COLO668 (cell line): Measurements from ENCODE around the gene RAD51.
"Not testable (repeated sequence)": the region's sequence is repeated elsewhere in the genome, so short reads cannot be mapped to it uniquely, and the experiment has no call there.

Experiments used
- DNase-seq: peaks from one replicate; lab custom pipeline; 2025; ENCODE audit not compliant: unreplicated experiment; lab: John Stamatoyannopoulos, UW

Gene RAD51

GRCh38 chr15:40694688-40695468 is at the start of gene RAD51:
RAD51 (plus strand) TSS chr15:40695174; CDS start chr15:40698759, 3,585 bp downstream.
- peak; percentile 93 for DNase-seq

- DNase-seq, result no peak
Measured at GRCh38 chr15:40647523-40647922, 47.5 kb upstream of the RAD51 start.

GRCh38 chr15:40650479-40650878 is 44.5 kb upstream of the RAD51 start:
- DNase-seq, result no peak

GRCh38 chr15:40660686-40661085 is 34.3 kb upstream of the RAD51 start:
- no peak for DNase-seq

GRCh38 chr15:40664909-40665308 is 30.1 kb upstream of the RAD51 start:
- DNase-seq, result no peak

- DNase-seq, result not testable (repeated sequence)
Measured at GRCh38 chr15:40676290-40676689, 18.7 kb upstream of the RAD51 start.

GRCh38 chr15:40676906-40677305 is 18.1 kb upstream of the RAD51 start:
- not testable (repeated sequence) for DNase-seq

- DNase-seq, result no peak
Measured at GRCh38 chr15:40680151-40680550, 14.8 kb upstream of the RAD51 start.

GRCh38 chr15:40680959-40681358 is 14.0 kb upstream of the RAD51 start:
- not testable (repeated sequence) for DNase-seq

- DNase-seq, result no peak
Measured at GRCh38 chr15:40684381-40684780, 10.6 kb upstream of the RAD51 start.

GRCh38 chr15:40685376-40685775 is 9.6 kb upstream of the RAD51 start:
- DNase-seq, result no peak

GRCh38 chr15:40688932-40689799 is 5.8 kb upstream of the RAD51 start:
- no peak for DNase-seq

GRCh38 chr15:40691737-40692136 is 3.2 kb upstream of the RAD51 start:
- no peak for DNase-seq

GRCh38 chr15:40693904-40694687 is 878 bp upstream of the RAD51 start:
- DNase-seq, result no peak

GRCh38 chr15:40695469-40695890 is 506 bp downstream of the RAD51 start:
- DNase-seq, result peak; percentile 59

GRCh38 chr15:40696228-40696627 is 1.3 kb downstream of the RAD51 start:
- no peak for DNase-seq

- DNase-seq, result no peak
Measured at GRCh38 chr15:40697916-40698315, 2.9 kb downstream of the RAD51 start.

- no peak for DNase-seq
Measured at GRCh38 chr15:40702077-40702476, 7.1 kb downstream of the RAD51 start.

- DNase-seq, result no peak
Measured at GRCh38 chr15:40706121-40706520, 11.1 kb downstream of the RAD51 start.

GRCh38 chr15:40714144-40714543 is 19.2 kb downstream of the RAD51 start:
- DNase-seq, result no peak

- no peak for DNase-seq
Measured at GRCh38 chr15:40716165-40716564, 21.2 kb downstream of the RAD51 start.
